Astrocyte of the cerebellum (primary cell): ENCODE measurements around the gene SNX33.
A peak's percentile ranks its signal among the peaks of the same experiment; 100 is the strongest.

Experiments
- DNase-seq: peaks from one replicate; pipeline ENCODE4 v3.0.0-alpha.2; 2011; ENCODE audit warnings: low read depth
- H3K4me3 ChIP-seq: 2 replicates; pipeline ENCODE4 v1.5.1; 2011; ENCODE audit warnings: mild to moderate bottlenecking, low read depth, low read length, moderate library complexity
- CTCF ChIP-seq: IDR thresholded peaks from 2 replicates; pipeline ENCODE4 v1.5.1; 2012; ENCODE audit warnings: low read length, low read depth, moderate library complexity, mild to moderate bottlenecking; ENCODE audit errors: missing control alignments
- in situ Hi-C: cut with HindIII; loops from 2 replicates; pipeline ENCODE4 v1.10.0; 2017; ENCODE audit warnings: low sequenced_read_pairs

Gene SNX33

GRCh38 chr15:75649045-75649761 lies 1.5 kb downstream of the SNX33 start:
- H3K4me3 ChIP-seq = peak overlapping the region; percentile 87
- in situ Hi-C loops = loop anchor here (25.0 kb wide), 2 partner anchors 163 to 187 kb away; partner anchors contain the start of gene SIN3A
- no peak for DNase-seq
- TF ChIP-seq CTCF = no peak

GRCh38 chr15:75649848-75650247 lies 2.1 kb downstream of the SNX33 start:
- in situ Hi-C loops = loop anchor here (25.0 kb wide), 2 partner anchors 162 to 188 kb away; partner anchors contain the start of gene SIN3A
- DNase-seq = no peak
- peak overlapping the region; percentile 87 for H3K4me3 ChIP-seq
- TF ChIP-seq CTCF = no peak

- no peak for DNase-seq
- peak overlapping the region; percentile 87 for H3K4me3 ChIP-seq
- no peak for TF ChIP-seq CTCF
- in situ Hi-C loops = no loop called here
These were observed 3.4 kb downstream of the SNX33 start for GRCh38 chr15:75650908-75651809.

- DNase-seq = no peak
- peak overlapping the region; percentile 87 for H3K4me3 ChIP-seq
- TF ChIP-seq CTCF = no peak
- in situ Hi-C loops = no loop called here
These were observed 4.3 kb downstream of the SNX33 start for GRCh38 chr15:75651810-75652543.

GRCh38 chr15:75653347-75653913 lies 5.7 kb downstream of the SNX33 start:
- no peak overlapping the region for H3K4me3 ChIP-seq
- TF ChIP-seq CTCF = no peak
- in situ Hi-C loops = no loop called here
- no peak for DNase-seq

- in situ Hi-C loops = no loop called here
- no peak for TF ChIP-seq CTCF
- no peak for DNase-seq
- H3K4me3 ChIP-seq = no peak overlapping the region
These were observed 6.6 kb downstream of the SNX33 start for GRCh38 chr15:75654201-75654907.
